Measurements from ENCODE around the gene EXOC5.

GRCh38 chr14:57221931-57222330, 46.8 kb downstream of the EXOC5 start:
- TF ChIP-seq FOXM1 (IDR thresholded peaks at IDR 0.05; ENCODE audit: borderline replicate concordance) (no peak), NFRKB (IDR thresholded peaks at IDR 0.05) (no peak), SP1 (IDR thresholded peaks at IDR 0.05) (no peak)
- TF ChIP-seq, protein P1, sequence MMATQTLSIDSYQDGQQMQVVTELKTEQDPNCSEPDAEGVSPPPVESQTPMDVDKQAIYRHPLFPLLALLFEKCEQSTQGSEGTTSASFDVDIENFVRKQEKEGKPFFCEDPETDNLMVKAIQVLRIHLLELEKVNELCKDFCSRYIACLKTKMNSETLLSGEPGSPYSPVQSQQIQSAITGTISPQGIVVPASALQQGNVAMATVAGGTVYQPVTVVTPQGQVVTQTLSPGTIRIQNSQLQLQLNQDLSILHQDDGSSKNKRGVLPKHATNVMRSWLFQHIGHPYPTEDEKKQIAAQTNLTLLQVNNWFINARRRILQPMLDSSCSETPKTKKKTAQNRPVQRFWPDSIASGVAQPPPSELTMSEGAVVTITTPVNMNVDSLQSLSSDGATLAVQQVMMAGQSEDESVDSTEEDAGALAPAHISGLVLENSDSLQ (IDR thresholded peaks at IDR 0.05): no peak
